HG03103 (cell line): ENCODE measurements around the gene LRRD1.
"Not testable (repeated sequence)": the region's sequence is repeated elsewhere in the genome, so short reads cannot be mapped to it uniquely, and the experiment has no call there.

Experiments
- ATAC-seq: cut with Tn5 transposase; IDR thresholded peaks from one replicate; pipeline ENCODE4 v1.9.1; 2021; ENCODE audit warnings: low read depth; ENCODE audit not compliant: unreplicated experiment

LRRD1 gene

GRCh38 chr7:92178928-92179924, at the start of gene LRRD1:
Gene LRRD1 (minus strand): TSS chr7:92179142. CDS start chr7:92165202, 13,940 bp downstream.
- peak; percentile 100 for ATAC-seq

GRCh38 chr7:92228742-92229141, 49.8 kb upstream of the LRRD1 start:
- no peak for ATAC-seq

- no peak for ATAC-seq
Measured at GRCh38 chr7:92228100-92228499, 49.2 kb upstream of the LRRD1 start.

GRCh38 chr7:92226981-92227380, 48.0 kb upstream of the LRRD1 start:
- ATAC-seq, result no peak

GRCh38 chr7:92221766-92222165, 42.8 kb upstream of the LRRD1 start:
- no peak for ATAC-seq

GRCh38 chr7:92206672-92207071, 27.7 kb upstream of the LRRD1 start:
- no peak for ATAC-seq

GRCh38 chr7:92205987-92206386, 27.0 kb upstream of the LRRD1 start:
- ATAC-seq, result no peak

- no peak for ATAC-seq
Measured at GRCh38 chr7:92200791-92201190, 21.8 kb upstream of the LRRD1 start.

GRCh38 chr7:92192326-92192725, 13.4 kb upstream of the LRRD1 start:
- ATAC-seq, result no peak

GRCh38 chr7:92189246-92189645, 10.3 kb upstream of the LRRD1 start:
- ATAC-seq, result not testable (repeated sequence)

GRCh38 chr7:92184294-92184693, 5.4 kb upstream of the LRRD1 start:
- not testable (repeated sequence) for ATAC-seq

- ATAC-seq, result no peak
Measured at GRCh38 chr7:92177362-92177761, 1.6 kb downstream of the LRRD1 start.

GRCh38 chr7:92169529-92169928, 9.4 kb downstream of the LRRD1 start:
- not testable (repeated sequence) for ATAC-seq

GRCh38 chr7:92161271-92161670, 17.7 kb downstream of the LRRD1 start:
- ATAC-seq, result no peak

GRCh38 chr7:92158660-92159575, 20.0 kb downstream of the LRRD1 start:
- peak; percentile 81 for ATAC-seq

GRCh38 chr7:92156990-92157389, 22.0 kb downstream of the LRRD1 start:
- no peak for ATAC-seq

GRCh38 chr7:92155108-92155739, 23.7 kb downstream of the LRRD1 start:
- ATAC-seq, result no peak

GRCh38 chr7:92150450-92151017, 28.4 kb downstream of the LRRD1 start:
- no peak for ATAC-seq

GRCh38 chr7:92149736-92150239, 29.2 kb downstream of the LRRD1 start:
- ATAC-seq, result no peak
